Neural cell (in vitro differentiated cells): Measurements from ENCODE around the gene GRIP1. TPM values are rescaled to one million over a fixed set of nuclear protein-coding genes. Genes with fewer than 3 reads are reported as not detected.

Experiments
- H2AFZ ChIP-seq: fragments of 200-600, 300-800 bp; sonication (generic), shearing (Covaris generic); 2 replicates; pipeline ENCODE4 v1.6.0; 2014; ENCODE audit warnings: low read depth, mild to moderate bottlenecking, antibody characterized with exemption, low read length, moderate library complexity
- H3F3A ChIP-seq: fragments of 200-600 bp; shearing (Covaris generic); 2 replicates; pipeline ENCODE4 v1.6.1; 2016; ENCODE audit warnings: mild to moderate bottlenecking, moderate library complexity, mixed read lengths, antibody characterized with exemption, low read length; ENCODE audit not compliant: insufficient read depth, poor library complexity, severe bottlenecking
- H3K27ac ChIP-seq: fragments of 200-600, 300-800 bp; sonication (generic), shearing (Covaris generic); 2 replicates; pipeline ENCODE4 v1.5.1; 2014; ENCODE audit warnings: mild to moderate bottlenecking, low read length, moderate library complexity
- H3K27me3 ChIP-seq: fragments of 300-800, 200-600 bp; sonication (generic), shearing (Covaris generic); 2 replicates; pipeline ENCODE4 v1.6.0; 2014; ENCODE audit warnings: mild to moderate bottlenecking, low read depth, low read length, moderate library complexity; ENCODE audit not compliant: insufficient read depth
- H3K36me3 ChIP-seq: fragments of 300-800, 200-600 bp; sonication (generic), shearing (Covaris generic); 2 replicates; pipeline ENCODE4 v1.5.1; 2014; ENCODE audit warnings: mild to moderate bottlenecking, antibody characterized with exemption, low read length, moderate library complexity; ENCODE audit not compliant: insufficient read depth
- H3K4me2 ChIP-seq: fragments of 300-800, 200-600 bp; sonication (generic), shearing (Covaris generic); 2 replicates; pipeline ENCODE4 v1.6.0; 2014; ENCODE audit warnings: mild to moderate bottlenecking, low read length
- H3K4me3 ChIP-seq: fragments of 300-800, 200-600 bp; sonication (generic), shearing (Covaris generic); 2 replicates; pipeline ENCODE4 v1.5.1; 2014; ENCODE audit warnings: mild to moderate bottlenecking, low read length, moderate library complexity
- H3K79me2 ChIP-seq: fragments of 200-600 bp; shearing (Covaris generic); replicated peaks from 2 replicates; pipeline ENCODE4 v1.6.0; 2014; ENCODE audit warnings: mild to moderate bottlenecking, low read length, moderate library complexity; ENCODE audit not compliant: insufficient read depth
- H3K9ac ChIP-seq: fragments of 300-800, 200-600 bp; sonication (generic), shearing (Covaris generic); 2 replicates; pipeline ENCODE4 v1.6.1; 2016; ENCODE audit warnings: mild to moderate bottlenecking, low read length, mixed read lengths
- H3K9me2 ChIP-seq: fragments of 200-600 bp; shearing (Covaris generic); 2 replicates; pipeline ENCODE4 v1.6.1; 2016; ENCODE audit warnings: mild to moderate bottlenecking, low read length, mixed read lengths; ENCODE audit not compliant: insufficient read depth
- H3K9me3 ChIP-seq: fragments of 200-600, 300-800 bp; sonication (generic), shearing (Covaris generic); 2 replicates; pipeline ENCODE4 v1.6.1; 2016; ENCODE audit warnings: mild to moderate bottlenecking, mixed run types, low read length, moderate library complexity, mixed read lengths
- H4K20me1 ChIP-seq: fragments of 200-600 bp; shearing (Covaris generic); 2 replicates; pipeline ENCODE4 v1.6.1; 2016; ENCODE audit warnings: mild to moderate bottlenecking, mixed run types; ENCODE audit not compliant: insufficient read depth
- EP300 ChIP-seq: fragments of 450-650 bp; conservative IDR thresholded peaks from 2 replicates; pipeline ENCODE4 v1.6.1; 2014; ENCODE audit warnings: antibody characterized with exemption, mild to moderate bottlenecking, moderate library complexity; ENCODE audit not compliant: poor library complexity, severe bottlenecking
- MXI1 ChIP-seq: fragments of 450-650 bp; conservative IDR thresholded peaks from 2 replicates; pipeline ENCODE4 v1.6.1; 2014; ENCODE audit warnings: antibody characterized with exemption, mild to moderate bottlenecking; ENCODE audit not compliant: poor library complexity, severe bottlenecking
- POLR2AphosphoS5 ChIP-seq: IDR thresholded peaks from 2 replicates; pipeline ENCODE4 v1.6.1; 2012
- RAD21 ChIP-seq: fragments of 450-650 bp; conservative IDR thresholded peaks from 2 replicates; pipeline ENCODE4 v1.6.1; 2014; ENCODE audit warnings: antibody characterized with exemption, mild to moderate bottlenecking, moderate library complexity
- SMC3 ChIP-seq: fragments of 450-650 bp; conservative IDR thresholded peaks from 2 replicates; pipeline ENCODE4 v1.6.1; 2014; ENCODE audit warnings: antibody characterized with exemption, mild to moderate bottlenecking, moderate library complexity; ENCODE audit not compliant: poor library complexity
- polyA plus RNA-seq: library from polyadenylated mRNA; depleted of rRNA; stranded (reverse); fragments of >200 nt; gene quantifications from 2 replicates; pipeline ENCODE4 v1.2.3, GENCODE V29; 2014
- TF ChIP-seq, protein P1 (sequence below): IDR thresholded peaks from 2 replicates; pipeline ENCODE4 v1.6.1; 2012; ENCODE audit warnings: borderline replicate concordance
- TF ChIP-seq, protein P2 (sequence below): fragments of 450-650 bp; IDR thresholded peaks from 2 replicates; pipeline ENCODE4 v1.5.1; 2014; ENCODE audit warnings: antibody characterized with exemption, mild to moderate bottlenecking, moderate library complexity; ENCODE audit not compliant: poor library complexity, severe bottlenecking

The GRIP1 gene
- polyA plus RNA-seq, 1 donor from 2014 or later, result 41.1 TPM

DNA sequence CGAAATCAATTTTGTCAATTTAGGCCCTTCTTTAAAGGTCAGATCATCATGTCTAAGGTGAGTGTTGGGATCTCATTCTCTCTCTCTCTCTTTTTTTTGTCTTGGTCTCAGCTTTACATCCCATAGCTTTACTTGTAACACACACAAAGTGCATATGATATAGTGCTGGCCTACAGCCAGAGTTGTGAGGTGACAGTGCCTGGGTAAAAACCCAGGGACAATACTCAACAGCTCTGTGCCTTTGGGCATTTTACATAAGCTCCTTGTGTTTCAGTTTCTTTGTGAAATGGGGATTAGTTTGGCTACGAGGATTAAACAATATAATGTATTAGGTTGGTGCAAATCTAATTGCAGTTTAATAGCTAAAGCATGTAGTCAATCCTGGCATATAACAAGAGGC, 40.2 kb downstream of the GRIP1 start:
- Histone ChIP-seq H3F3A (no peaks in the 10 kb centered on the region), H3K27ac (no peak overlapping the region), H3K9ac (no peak overlapping the region), H3K9me3 (no peaks in the 10 kb centered on the region), H2AFZ (no peak overlapping the region), H3K79me2 (no peaks in the 10 kb centered on the region), H3K4me3 (no peak overlapping the region), H3K9me2 (no peaks in the 10 kb centered on the region), H3K27me3 (no peaks in the 10 kb centered on the region), H4K20me1 (no peaks in the 10 kb centered on the region), H3K4me2 (no peak overlapping the region), H3K36me3 (no peaks in the 10 kb centered on the region)
- TF ChIP-seq MXI1 (no peak), SMC3 (no peak), POLR2AphosphoS5 (no peak), EP300 (no peak)

DNA sequence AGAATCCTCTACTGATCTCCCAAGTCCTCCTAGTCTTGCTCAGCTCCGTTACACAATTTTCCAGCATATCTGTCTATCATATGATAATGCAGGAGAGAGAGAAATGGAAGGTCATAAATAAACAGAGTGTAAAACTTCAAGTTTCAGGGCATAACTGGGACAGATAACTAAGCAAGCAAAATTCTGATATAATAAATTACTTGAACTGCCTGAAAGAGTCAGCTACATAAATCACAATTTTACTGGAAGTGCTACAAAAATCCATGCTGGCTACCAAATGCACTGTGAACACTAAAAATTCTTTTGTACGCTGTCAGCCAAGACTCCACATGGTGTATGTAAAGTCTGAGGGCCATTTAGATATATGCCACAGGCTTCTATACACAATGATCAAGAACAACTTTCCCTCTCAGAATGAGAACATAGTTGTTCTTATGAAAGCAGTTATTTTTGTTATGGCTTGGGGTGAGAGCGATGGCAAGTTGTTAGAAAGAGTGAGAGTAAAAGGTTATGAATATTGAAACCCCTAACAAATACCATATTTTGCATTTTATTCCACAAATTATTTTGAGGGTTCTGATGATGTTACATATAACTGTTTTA, 41.1 kb downstream of the GRIP1 start:
- H3K9me3 ChIP-seq, result no peaks in the 10 kb centered on the region

DNA sequence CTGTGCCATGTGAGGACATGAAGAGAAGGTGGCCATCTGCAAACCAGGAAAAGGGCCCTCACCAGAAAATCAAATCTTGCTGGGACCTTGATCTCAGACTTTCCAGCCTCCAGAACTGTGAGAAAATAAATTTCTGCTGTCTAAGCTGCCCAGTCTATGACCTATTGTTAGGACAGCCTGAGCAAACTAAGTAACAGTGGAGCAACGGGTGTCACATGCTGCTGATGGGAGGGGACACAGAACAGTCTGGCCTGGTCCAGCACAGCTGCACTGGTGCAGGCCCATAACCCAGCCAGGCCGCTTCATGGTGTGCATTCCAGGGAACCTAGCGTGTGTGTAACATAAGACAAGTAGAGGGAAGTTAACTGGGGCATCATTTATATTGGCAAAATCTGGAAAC, 42.1 kb downstream of the GRIP1 start:
- Histone ChIP-seq H4K20me1 (no peaks in the 10 kb centered on the region), H3K4me2 (no peak overlapping the region), H3K27ac (no peak overlapping the region), H3F3A (no peaks in the 10 kb centered on the region), H3K9ac (no peak overlapping the region), H3K36me3 (no peaks in the 10 kb centered on the region), H3K9me2 (no peaks in the 10 kb centered on the region), H3K9me3 (no peaks in the 10 kb centered on the region), H3K4me3 (no peak overlapping the region), H3K79me2 (no peaks in the 10 kb centered on the region), H2AFZ (no peak overlapping the region), H3K27me3 (no peaks in the 10 kb centered on the region)
- TF ChIP-seq RAD21, result no peak
- TF ChIP-seq, protein P1, sequence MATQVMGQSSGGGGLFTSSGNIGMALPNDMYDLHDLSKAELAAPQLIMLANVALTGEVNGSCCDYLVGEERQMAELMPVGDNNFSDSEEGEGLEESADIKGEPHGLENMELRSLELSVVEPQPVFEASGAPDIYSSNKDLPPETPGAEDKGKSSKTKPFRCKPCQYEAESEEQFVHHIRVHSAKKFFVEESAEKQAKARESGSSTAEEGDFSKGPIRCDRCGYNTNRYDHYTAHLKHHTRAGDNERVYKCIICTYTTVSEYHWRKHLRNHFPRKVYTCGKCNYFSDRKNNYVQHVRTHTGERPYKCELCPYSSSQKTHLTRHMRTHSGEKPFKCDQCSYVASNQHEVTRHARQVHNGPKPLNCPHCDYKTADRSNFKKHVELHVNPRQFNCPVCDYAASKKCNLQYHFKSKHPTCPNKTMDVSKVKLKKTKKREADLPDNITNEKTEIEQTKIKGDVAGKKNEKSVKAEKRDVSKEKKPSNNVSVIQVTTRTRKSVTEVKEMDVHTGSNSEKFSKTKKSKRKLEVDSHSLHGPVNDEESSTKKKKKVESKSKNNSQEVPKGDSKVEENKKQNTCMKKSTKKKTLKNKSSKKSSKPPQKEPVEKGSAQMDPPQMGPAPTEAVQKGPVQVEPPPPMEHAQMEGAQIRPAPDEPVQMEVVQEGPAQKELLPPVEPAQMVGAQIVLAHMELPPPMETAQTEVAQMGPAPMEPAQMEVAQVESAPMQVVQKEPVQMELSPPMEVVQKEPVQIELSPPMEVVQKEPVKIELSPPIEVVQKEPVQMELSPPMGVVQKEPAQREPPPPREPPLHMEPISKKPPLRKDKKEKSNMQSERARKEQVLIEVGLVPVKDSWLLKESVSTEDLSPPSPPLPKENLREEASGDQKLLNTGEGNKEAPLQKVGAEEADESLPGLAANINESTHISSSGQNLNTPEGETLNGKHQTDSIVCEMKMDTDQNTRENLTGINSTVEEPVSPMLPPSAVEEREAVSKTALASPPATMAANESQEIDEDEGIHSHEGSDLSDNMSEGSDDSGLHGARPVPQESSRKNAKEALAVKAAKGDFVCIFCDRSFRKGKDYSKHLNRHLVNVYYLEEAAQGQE, result no peak

More for the DNA sequence above, 41.1 kb downstream of the GRIP1 start:
- H3K9ac ChIP-seq, result no peak overlapping the region
- H3K4me2 ChIP-seq, result no peak overlapping the region
- no peaks in the 10 kb centered on the region for H3K79me2 ChIP-seq
- TF ChIP-seq EP300 (no peak), MXI1 (no peak)
- TF ChIP-seq, protein P2, sequence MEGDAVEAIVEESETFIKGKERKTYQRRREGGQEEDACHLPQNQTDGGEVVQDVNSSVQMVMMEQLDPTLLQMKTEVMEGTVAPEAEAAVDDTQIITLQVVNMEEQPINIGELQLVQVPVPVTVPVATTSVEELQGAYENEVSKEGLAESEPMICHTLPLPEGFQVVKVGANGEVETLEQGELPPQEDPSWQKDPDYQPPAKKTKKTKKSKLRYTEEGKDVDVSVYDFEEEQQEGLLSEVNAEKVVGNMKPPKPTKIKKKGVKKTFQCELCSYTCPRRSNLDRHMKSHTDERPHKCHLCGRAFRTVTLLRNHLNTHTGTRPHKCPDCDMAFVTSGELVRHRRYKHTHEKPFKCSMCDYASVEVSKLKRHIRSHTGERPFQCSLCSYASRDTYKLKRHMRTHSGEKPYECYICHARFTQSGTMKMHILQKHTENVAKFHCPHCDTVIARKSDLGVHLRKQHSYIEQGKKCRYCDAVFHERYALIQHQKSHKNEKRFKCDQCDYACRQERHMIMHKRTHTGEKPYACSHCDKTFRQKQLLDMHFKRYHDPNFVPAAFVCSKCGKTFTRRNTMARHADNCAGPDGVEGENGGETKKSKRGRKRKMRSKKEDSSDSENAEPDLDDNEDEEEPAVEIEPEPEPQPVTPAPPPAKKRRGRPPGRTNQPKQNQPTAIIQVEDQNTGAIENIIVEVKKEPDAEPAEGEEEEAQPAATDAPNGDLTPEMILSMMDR, result no peak
- H3K4me3 ChIP-seq, result no peak overlapping the region
- no peaks in the 10 kb centered on the region for H3F3A ChIP-seq
- H2AFZ ChIP-seq, result no peak overlapping the region
- no peaks in the 10 kb centered on the region for H3K9me2 ChIP-seq
- H3K36me3 ChIP-seq, result no peaks in the 10 kb centered on the region
- H4K20me1 ChIP-seq, result no peaks in the 10 kb centered on the region
- no peaks in the 10 kb centered on the region for H3K27me3 ChIP-seq
- H3K27ac ChIP-seq, result no peak overlapping the region
